ENCODE data around the gene ZBTB40. TPM values are rescaled to one million over a fixed set of nuclear protein-coding genes. Genes with fewer than 3 reads are reported as not detected.

Gene ZBTB40
- total RNA-seq, 2 experiments from 2014 or later: 14.0 to 14.3 TPM

DNA sequence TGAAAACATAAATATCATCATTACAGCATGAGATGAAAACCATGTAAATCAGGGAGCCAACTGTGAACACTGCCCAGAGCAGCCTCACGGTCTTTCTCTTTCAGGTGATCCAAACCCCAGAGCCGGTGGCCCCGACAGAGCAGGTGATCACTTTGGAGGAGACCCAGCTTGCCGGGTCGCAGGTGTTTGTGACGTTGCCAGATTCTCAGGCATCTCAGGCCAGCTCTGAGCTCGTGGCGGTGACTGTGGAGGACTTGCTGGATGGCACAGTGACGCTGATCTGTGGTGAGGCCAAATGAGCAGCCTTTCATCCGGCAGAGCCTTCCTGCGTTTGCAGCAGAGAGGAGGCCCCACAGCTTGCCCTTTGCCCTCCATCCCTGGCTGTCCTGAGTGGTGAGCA, 74.4 kb downstream of the ZBTB40 start:
- Mint-ChIP-seq H3K27ac (no peak overlapping the region), H3K4me3 (no peak overlapping the region), H3K27me3 (no peaks in the 10 kb centered on the region), H3K36me3 (ENCODE audit: low read depth) (peaks cover 17% of the 10 kb centered on the region), H3K4me1 (ENCODE audit: low read depth) (no peaks in the 10 kb centered on the region), H3K9me3 (no peaks in the 10 kb centered on the region)
- ChIA-PET CTCF (no interaction called here), POLR2A (no interaction called here)
- intact Hi-C loops (cut with micrococcal nuclease): no loop called here
- ATAC-seq: no peak
- TF ChIP-seq CTCF (IDR thresholded peaks at IDR 0.05): no peak
- DNase-seq: no peak

GRCh38 chr1:22526677-22527076, 75.0 kb downstream of the ZBTB40 start:
- Mint-ChIP-seq H3K4me3 (no peak overlapping the region), H3K9me3 (no peaks in the 10 kb centered on the region), H3K27ac (no peak overlapping the region), H3K27me3 (no peaks in the 10 kb centered on the region), H3K4me1 (ENCODE audit: low read depth) (no peaks in the 10 kb centered on the region), H3K36me3 (ENCODE audit: low read depth) (peaks cover 17% of the 10 kb centered on the region)
- ChIA-PET POLR2A (interaction anchor here (0.6 kb wide), 1 partner anchor 87 kb away, joined by 3 read pairs; no protein-coding TSS in a partner anchor), CTCF (no interaction called here)
- TF ChIP-seq CTCF (IDR thresholded peaks at IDR 0.05): no peak
- no peak for DNase-seq
- intact Hi-C loops (cut with micrococcal nuclease): no loop called here
- no peak for ATAC-seq

- Mint-ChIP-seq H3K27ac (no peak overlapping the region), H3K4me3 (no peak overlapping the region), H3K4me1 (ENCODE audit: low read depth) (no peaks in the 10 kb centered on the region), H3K27me3 (no peaks in the 10 kb centered on the region), H3K9me3 (no peaks in the 10 kb centered on the region), H3K36me3 (ENCODE audit: low read depth) (peaks cover 17% of the 10 kb centered on the region)
- intact Hi-C loops (cut with micrococcal nuclease): no loop called here
- no peak for TF ChIP-seq CTCF (IDR thresholded peaks at IDR 0.05)
- DNase-seq (no peak), ATAC-seq (no peak)
- ChIA-PET POLR2A (interaction anchor here (0.6 kb wide), 1 partner anchor 87 kb away, joined by 3 read pairs; no protein-coding TSS in a partner anchor), CTCF (no interaction called here)
These were observed 75.5 kb downstream of the ZBTB40 start for GRCh38 chr1:22527122-22527521.

GRCh38 chr1:22527555-22528296, 76.1 kb downstream of the ZBTB40 start:
- CTCF ChIA-PET: interaction anchor here (1.2 kb wide), 1 partner anchor 45 kb away, joined by 4 read pairs; no protein-coding TSS in a partner anchor
- Mint-ChIP-seq H3K27me3 (no peaks in the 10 kb centered on the region), H3K4me3 (no peak overlapping the region), H3K27ac (no peak overlapping the region), H3K4me1 (ENCODE audit: low read depth) (no peaks in the 10 kb centered on the region), H3K36me3 (ENCODE audit: low read depth) (peaks cover 17% of the 10 kb centered on the region), H3K9me3 (no peaks in the 10 kb centered on the region)
- intact Hi-C loops (cut with micrococcal nuclease): no loop called here
- DNase-seq (no peak), ATAC-seq (no peak)
- no peak for TF ChIP-seq CTCF (IDR thresholded peaks at IDR 0.05)
- POLR2A ChIA-PET: no interaction called here

GRCh38 chr1:22528451-22528850, 76.8 kb downstream of the ZBTB40 start:
- no peak overlapping the region for H3K27ac Mint-ChIP-seq

More at GRCh38 chr1:22528451-22528850, 76.8 kb downstream of the ZBTB40 start:
- TF ChIP-seq CTCF (IDR thresholded peaks at IDR 0.05): no peak
- ChIA-PET POLR2A (no interaction called here), CTCF (interaction anchor here (1.2 kb wide), 1 partner anchor 44 kb away, joined by 4 read pairs; no protein-coding TSS in a partner anchor)
- no peaks in the 10 kb centered on the region for H3K27me3 Mint-ChIP-seq
- ATAC-seq (no peak), DNase-seq (no peak)
- peaks cover 15% of the 10 kb centered on the region for H3K36me3 Mint-ChIP-seq (ENCODE audit: low read depth)
- no peak overlapping the region for H3K4me3 Mint-ChIP-seq
- no peaks in the 10 kb centered on the region for H3K9me3 Mint-ChIP-seq
- no peaks in the 10 kb centered on the region for H3K4me1 Mint-ChIP-seq (ENCODE audit: low read depth)
- intact Hi-C loops (cut with micrococcal nuclease): no loop called here
